ENCODE results near the gene SWT1.

SWT1 gene

GRCh38 chr1:185322636-185323035 lies 165.7 kb downstream of the SWT1 start:
- Histone ChIP-seq H4K8ac (ENCODE audit: low read depth, low read length) (no peak overlapping the region), H3K9ac (ENCODE audit: low read depth, low read length, poor library complexity) (no peak overlapping the region), H3K79me1 (ENCODE audit: low read depth, low read length) (peaks cover 2% of the 10 kb centered on the region), H3K4me2 (ENCODE audit: insufficient read depth, low read length, poor library complexity, severe bottlenecking) (no peak overlapping the region), H2BK120ac (ENCODE audit: low read depth, low read length) (no peak overlapping the region), H3K27ac (replicated peaks; ENCODE audit: low read length) (no peak overlapping the region), H2BK5ac (ENCODE audit: low read length) (no peak overlapping the region), H2BK15ac (ENCODE audit: low read length) (no peak overlapping the region), H3K4me3 (ENCODE audit: low read length in 2 of 2) (no peak overlapping the region), H2AK5ac (ENCODE audit: low read depth, low read length) (no peak overlapping the region), H2AFZ (ENCODE audit: low read length) (no peak overlapping the region), H2BK12ac (ENCODE audit: low read length) (no peak overlapping the region), H3K14ac (ENCODE audit: low read length) (no peak overlapping the region), H3K9me3 (replicated peaks in 1 of 2; ENCODE audit: control insufficient read depth in 2 of 2, insufficient read depth in 1 of 2, low read depth in 1 of 2, low read length in 2 of 2) (no peaks in the 10 kb centered on the region), H3K18ac (ENCODE audit: low read length) (no peak overlapping the region), H4K91ac (ENCODE audit: low read depth, low read length, poor library complexity) (no peak overlapping the region), H3K23ac (ENCODE audit: low read depth, low read length, poor library complexity) (no peak overlapping the region), H3K36me3 (replicated peaks in 1 of 2; ENCODE audit: control insufficient read depth in 2 of 2, insufficient read depth in 2 of 2, low read length in 2 of 2) (no peaks in the 10 kb centered on the region), H3K27me3 (ENCODE audit: control insufficient read depth in 3 of 3, insufficient read depth in 3 of 3, low read depth in 1 of 3, low read length in 3 of 3) (no peaks in the 10 kb centered on the region), H3K4me1 (ENCODE audit: control insufficient read depth in 2 of 2, insufficient read depth in 1 of 2, low read depth in 1 of 2, low read length in 2 of 2) (peaks cover 0 to 3% of the 10 kb centered on the region in 2 donors), H3K4ac (ENCODE audit: low read length) (no peak overlapping the region)
- no peak for DNase-seq (ENCODE audit: low spot score)
- WGBS, 2 donors (ENCODE audit: extremely low coverage in 2 of 2, insufficient read length in 2 of 2, insufficient replicate concordance in 1 of 2), result no CpG with 5 or more reads among the region's 2 CpGs

GRCh38 chr1:185324118-185324517 lies 167.2 kb downstream of the SWT1 start:
- no peak overlapping the region for H2BK12ac ChIP-seq (ENCODE audit: low read length)
- H3K9me3 ChIP-seq (replicated peaks in 1 of 2; ENCODE audit: control insufficient read depth in 2 of 2, insufficient read depth in 1 of 2, low read depth in 1 of 2, low read length in 2 of 2), result no peaks in the 10 kb centered on the region
- H2BK15ac ChIP-seq (ENCODE audit: low read length), result no peak overlapping the region
- H3K36me3 ChIP-seq (replicated peaks in 1 of 2; ENCODE audit: control insufficient read depth in 2 of 2, insufficient read depth in 2 of 2, low read length in 2 of 2), result no peaks in the 10 kb centered on the region
- H3K4ac ChIP-seq (ENCODE audit: low read length), result no peak overlapping the region
- no peak overlapping the region for H3K27ac ChIP-seq (replicated peaks; ENCODE audit: low read length)
- no peak overlapping the region for H3K4me2 ChIP-seq (ENCODE audit: insufficient read depth, low read length, poor library complexity, severe bottlenecking)
- no peak overlapping the region for H3K9ac ChIP-seq (ENCODE audit: low read depth, low read length, poor library complexity)
- no peak for DNase-seq (ENCODE audit: low spot score)
- H4K8ac ChIP-seq (ENCODE audit: low read depth, low read length), result no peak overlapping the region
- no peak overlapping the region for H2AFZ ChIP-seq (ENCODE audit: low read length)
- no peak overlapping the region for H2BK120ac ChIP-seq (ENCODE audit: low read depth, low read length)
- H3K14ac ChIP-seq (ENCODE audit: low read length), result no peak overlapping the region
- WGBS, 2 donors (ENCODE audit: extremely low coverage in 2 of 2, insufficient read length in 2 of 2, insufficient replicate concordance in 1 of 2), result no CpG with 5 or more reads among the region's 3 CpGs
- H3K18ac ChIP-seq (ENCODE audit: low read length), result no peak overlapping the region
- no peak overlapping the region for H4K91ac ChIP-seq (ENCODE audit: low read depth, low read length, poor library complexity)
- H3K4me1 ChIP-seq (ENCODE audit: control insufficient read depth in 2 of 2, insufficient read depth in 1 of 2, low read depth in 1 of 2, low read length in 2 of 2), result no peaks in the 10 kb centered on the region
- H2AK5ac ChIP-seq (ENCODE audit: low read depth, low read length), result no peak overlapping the region
- H3K27me3 ChIP-seq (ENCODE audit: control insufficient read depth in 3 of 3, insufficient read depth in 3 of 3, low read depth in 1 of 3, low read length in 3 of 3), result no peaks in the 10 kb centered on the region
- no peak overlapping the region for H3K4me3 ChIP-seq (ENCODE audit: low read length in 2 of 2)
- H3K23ac ChIP-seq (ENCODE audit: low read depth, low read length, poor library complexity), result no peak overlapping the region
- no peaks in the 10 kb centered on the region for H3K79me1 ChIP-seq (ENCODE audit: low read depth, low read length)
- no peak overlapping the region for H2BK5ac ChIP-seq (ENCODE audit: low read length)

GRCh38 chr1:185325413-185325812 lies 168.4 kb downstream of the SWT1 start:
- H2BK15ac ChIP-seq (ENCODE audit: low read length), result no peak overlapping the region
- H3K9me3 ChIP-seq (replicated peaks in 1 of 2; ENCODE audit: control insufficient read depth in 2 of 2, insufficient read depth in 1 of 2, low read depth in 1 of 2, low read length in 2 of 2), result no peaks in the 10 kb centered on the region
- no peak overlapping the region for H4K8ac ChIP-seq (ENCODE audit: low read depth, low read length)
- H3K79me1 ChIP-seq (ENCODE audit: low read depth, low read length), result no peaks in the 10 kb centered on the region
- H4K91ac ChIP-seq (ENCODE audit: low read depth, low read length, poor library complexity), result no peak overlapping the region
- H3K9ac ChIP-seq (ENCODE audit: low read depth, low read length, poor library complexity), result no peak overlapping the region
- H2BK5ac ChIP-seq (ENCODE audit: low read length), result no peak overlapping the region
- no peak overlapping the region for H3K4ac ChIP-seq (ENCODE audit: low read length)
- no peak overlapping the region for H2BK12ac ChIP-seq (ENCODE audit: low read length)
- no peaks in the 10 kb centered on the region for H3K4me1 ChIP-seq (ENCODE audit: control insufficient read depth in 2 of 2, insufficient read depth in 1 of 2, low read depth in 1 of 2, low read length in 2 of 2)
- H3K14ac ChIP-seq (ENCODE audit: low read length), result no peak overlapping the region
- no peak overlapping the region for H2AFZ ChIP-seq (ENCODE audit: low read length)
- no peak overlapping the region for H2AK5ac ChIP-seq (ENCODE audit: low read depth, low read length)
- no peak overlapping the region for H2BK120ac ChIP-seq (ENCODE audit: low read depth, low read length)
- H3K23ac ChIP-seq (ENCODE audit: low read depth, low read length, poor library complexity), result no peak overlapping the region
- no peak overlapping the region for H3K27ac ChIP-seq (replicated peaks; ENCODE audit: low read length)
- WGBS, 2 donors (ENCODE audit: extremely low coverage in 2 of 2, insufficient read length in 2 of 2, insufficient replicate concordance in 1 of 2), result no CpG with 5 or more reads among the region's 4 CpGs
- H3K4me2 ChIP-seq (ENCODE audit: insufficient read depth, low read length, poor library complexity, severe bottlenecking), result no peak overlapping the region
- no peak overlapping the region for H3K4me3 ChIP-seq (ENCODE audit: low read length in 2 of 2)
- H3K18ac ChIP-seq (ENCODE audit: low read length), result no peak overlapping the region
- DNase-seq (ENCODE audit: low spot score), result no peak
- no peaks in the 10 kb centered on the region for H3K36me3 ChIP-seq (replicated peaks in 1 of 2; ENCODE audit: control insufficient read depth in 2 of 2, insufficient read depth in 2 of 2, low read length in 2 of 2)
- H3K27me3 ChIP-seq (ENCODE audit: control insufficient read depth in 3 of 3, insufficient read depth in 3 of 3, low read depth in 1 of 3, low read length in 3 of 3), result no peaks in the 10 kb centered on the region

- H4K8ac ChIP-seq (ENCODE audit: low read depth, low read length), result no peak overlapping the region
- H2AFZ ChIP-seq (ENCODE audit: low read length), result no peak overlapping the region
- H2BK120ac ChIP-seq (ENCODE audit: low read depth, low read length), result no peak overlapping the region
- no peak overlapping the region for H3K4me2 ChIP-seq (ENCODE audit: insufficient read depth, low read length, poor library complexity, severe bottlenecking)
- no peak overlapping the region for H4K91ac ChIP-seq (ENCODE audit: low read depth, low read length, poor library complexity)
- H3K18ac ChIP-seq (ENCODE audit: low read length), result no peak overlapping the region
- H3K36me3 ChIP-seq (replicated peaks in 1 of 2; ENCODE audit: control insufficient read depth in 2 of 2, insufficient read depth in 2 of 2, low read length in 2 of 2), result no peaks in the 10 kb centered on the region
- no peak overlapping the region for H3K14ac ChIP-seq (ENCODE audit: low read length)
- H2BK15ac ChIP-seq (ENCODE audit: low read length), result no peak overlapping the region
- H3K27me3 ChIP-seq (ENCODE audit: control insufficient read depth in 3 of 3, insufficient read depth in 3 of 3, low read depth in 1 of 3, low read length in 3 of 3), result no peaks in the 10 kb centered on the region
- H3K23ac ChIP-seq (ENCODE audit: low read depth, low read length, poor library complexity), result no peak overlapping the region
- H3K4me3 ChIP-seq (ENCODE audit: low read length in 2 of 2), result no peak overlapping the region
- no peak overlapping the region for H3K9ac ChIP-seq (ENCODE audit: low read depth, low read length, poor library complexity)
- no peak overlapping the region for H2BK12ac ChIP-seq (ENCODE audit: low read length)
- no peak overlapping the region for H3K4ac ChIP-seq (ENCODE audit: low read length)
- no peak overlapping the region for H2AK5ac ChIP-seq (ENCODE audit: low read depth, low read length)
- H3K9me3 ChIP-seq (replicated peaks in 1 of 2; ENCODE audit: control insufficient read depth in 2 of 2, insufficient read depth in 1 of 2, low read depth in 1 of 2, low read length in 2 of 2), result no peaks in the 10 kb centered on the region
- H3K4me1 ChIP-seq (ENCODE audit: control insufficient read depth in 2 of 2, insufficient read depth in 1 of 2, low read depth in 1 of 2, low read length in 2 of 2), result no peaks in the 10 kb centered on the region
- H2BK5ac ChIP-seq (ENCODE audit: low read length), result no peak overlapping the region
- no CpG with 5 or more reads among the region's 4 CpGs for WGBS, 2 donors (ENCODE audit: extremely low coverage in 2 of 2, insufficient read length in 2 of 2, insufficient replicate concordance in 1 of 2)
- DNase-seq (ENCODE audit: low spot score), result no peak
- no peak overlapping the region for H3K27ac ChIP-seq (replicated peaks; ENCODE audit: low read length)
- no peaks in the 10 kb centered on the region for H3K79me1 ChIP-seq (ENCODE audit: low read depth, low read length)
Observed at GRCh38 chr1:185328255-185328654, 171.3 kb downstream of the SWT1 start.

Data from neuronal stem cell (in vitro differentiated cells).